K562 (cell line): Measurements from ENCODE around the gene PSMB8. TPM values are rescaled to one million over a fixed set of nuclear protein-coding genes. Genes with fewer than 3 reads are reported as not detected.

Experiments used
- EWSR1 ChIP-seq: fragments of 450-650 bp; IDR thresholded peaks from 2 replicates; pipeline ENCODE4 v1.6.1; 2018; ENCODE audit warnings: borderline replicate concordance, mild to moderate bottlenecking, low read depth, moderate library complexity; ENCODE audit not compliant: partially characterized antibody
- NKRF ChIP-seq: fragments of 450-650 bp; IDR thresholded peaks from 2 replicates; pipeline ENCODE4 v1.6.1; 2016; ENCODE audit warnings: borderline replicate concordance
- PHF8 ChIP-seq: fragments of 200-600 bp; sonication (generic); IDR thresholded peaks from 2 replicates; pipeline ENCODE4 v1.6.1; 2012; ENCODE audit warnings: mixed run types, mild to moderate bottlenecking, inconsistent platforms, low read length, moderate library complexity, borderline replicate concordance
- SAP30 ChIP-seq: fragments of 200-600 bp; sonication (generic); IDR thresholded peaks from 2 replicates; pipeline ENCODE4 v1.6.1; 2012; ENCODE audit warnings: borderline replicate concordance, low read depth, mild to moderate bottlenecking, moderate library complexity, low read length, control low read depth, inconsistent platforms; ENCODE audit not compliant: insufficient read depth, poor library complexity, severe bottlenecking
- TAF9B ChIP-seq: fragments of 450-650 bp; IDR thresholded peaks from 2 replicates; pipeline ENCODE4 v1.6.1; 2018; ENCODE audit warnings: mild to moderate bottlenecking; ENCODE audit not compliant: partially characterized antibody
- U2AF2 ChIP-seq: fragments of 200-400 bp; formaldehyde crosslinking; optimal IDR thresholded peaks from 2 replicates; pipeline ENCODE3; 2017; ENCODE audit warnings: low read depth, mild to moderate bottlenecking, low read length
- ZBTB7A ChIP-seq: IDR thresholded peaks from 2 replicates; pipeline ENCODE4 v1.6.1; 2011; ENCODE audit warnings: low read depth, mild to moderate bottlenecking, low read length, moderate library complexity, borderline replicate concordance; ENCODE audit not compliant: control insufficient read depth
- ZNF146 ChIP-seq: IDR thresholded peaks from one replicate; pipeline ENCODE4 v1.6.1; 2018; ENCODE audit warnings: missing compliant biosample characterization; ENCODE audit not compliant: unreplicated experiment
- polyA plus RNA-seq, 8 experiments: library from polyadenylated mRNA; depleted of rRNA in 4 of 8; stranded (reverse) in 5 of 8; unstranded in 3 of 8; fragments of >200 nt; fragmentation: Nextera tagmentation in 2 of 8; fragmentation: Illumina TruSeq in 1 of 8; extraction: Ambion mirVana in 2 of 8; extraction: Trizol in 1 of 8; gene quantifications; 2 replicates each; pipeline versions ENCODE4 v1.2.1 to v1.2.3, GENCODE V29; 2011 to 2014; ENCODE audit warnings: inconsistent platforms in 1 of 8, missing spikeins in 1 of 8
- total RNA-seq, 7 experiments: library from RNA; depleted of rRNA in 6 of 7; stranded (reverse); fragments of >200 nt in 6 of 7; fragmentation: Illumina TruSeq in 2 of 7; extraction: Trizol in 2 of 7; gene quantifications; 2 replicates each; pipeline versions ENCODE4 v1.2.1 to v1.2.3, GENCODE V29; 2011 to 2021; ENCODE audit warnings: low replicate concordance in 1 of 7
- TF ChIP-seq, protein P1 (sequence below): fragments of 450-650 bp; IDR thresholded peaks from 2 replicates; pipeline ENCODE4 v1.6.1; 2016; ENCODE audit warnings: antibody characterized with exemption
- TF ChIP-seq, protein P2 (sequence below): fragments of 200-600 bp; sonication (generic); IDR thresholded peaks from one replicate; pipeline ENCODE4 v1.6.1; 2012; ENCODE audit warnings: mild to moderate bottlenecking, low read depth, low read length, inconsistent platforms

The PSMB8 gene
- total and polyA plus RNA-seq, 9 of the 15 experiments (the other 6 are each of a cell fraction or from before 2014, with no cell fraction given) = 0.71 to 4.0 (median 2.4) TPM

- TF ChIP-seq, protein P1, sequence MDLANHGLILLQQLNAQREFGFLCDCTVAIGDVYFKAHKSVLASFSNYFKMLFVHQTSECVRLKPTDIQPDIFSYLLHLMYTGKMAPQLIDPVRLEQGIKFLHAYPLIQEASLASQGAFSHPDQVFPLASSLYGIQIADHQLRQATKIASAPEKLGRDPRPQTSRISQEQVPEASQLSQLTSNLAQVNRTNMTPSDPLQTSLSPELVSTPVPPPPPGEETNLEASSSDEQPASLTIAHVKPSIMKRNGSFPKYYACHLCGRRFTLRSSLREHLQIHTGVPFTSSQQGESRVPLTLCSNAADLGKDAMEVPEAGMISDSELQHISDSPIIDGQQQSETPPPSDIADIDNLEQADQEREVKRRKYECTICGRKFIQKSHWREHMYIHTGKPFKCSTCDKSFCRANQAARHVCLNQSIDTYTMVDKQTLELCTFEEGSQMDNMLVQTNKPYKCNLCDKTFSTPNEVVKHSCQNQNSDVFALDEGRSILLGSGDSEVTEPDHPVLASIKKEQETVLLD = peak; percentile 39; the same call in 1 of the 2 replicates
- TF ChIP-seq NKRF = peak; percentile 78; the same call in 1 of the 2 replicates
- peak; percentile 38; the same call in 1 of the 2 replicates for TF ChIP-seq ZBTB7A
- TF ChIP-seq SAP30 = peak; percentile 53
- no peak for TF ChIP-seq ZNF146 (CRISPR knock-in tag)
- TF ChIP-seq, protein P2, sequence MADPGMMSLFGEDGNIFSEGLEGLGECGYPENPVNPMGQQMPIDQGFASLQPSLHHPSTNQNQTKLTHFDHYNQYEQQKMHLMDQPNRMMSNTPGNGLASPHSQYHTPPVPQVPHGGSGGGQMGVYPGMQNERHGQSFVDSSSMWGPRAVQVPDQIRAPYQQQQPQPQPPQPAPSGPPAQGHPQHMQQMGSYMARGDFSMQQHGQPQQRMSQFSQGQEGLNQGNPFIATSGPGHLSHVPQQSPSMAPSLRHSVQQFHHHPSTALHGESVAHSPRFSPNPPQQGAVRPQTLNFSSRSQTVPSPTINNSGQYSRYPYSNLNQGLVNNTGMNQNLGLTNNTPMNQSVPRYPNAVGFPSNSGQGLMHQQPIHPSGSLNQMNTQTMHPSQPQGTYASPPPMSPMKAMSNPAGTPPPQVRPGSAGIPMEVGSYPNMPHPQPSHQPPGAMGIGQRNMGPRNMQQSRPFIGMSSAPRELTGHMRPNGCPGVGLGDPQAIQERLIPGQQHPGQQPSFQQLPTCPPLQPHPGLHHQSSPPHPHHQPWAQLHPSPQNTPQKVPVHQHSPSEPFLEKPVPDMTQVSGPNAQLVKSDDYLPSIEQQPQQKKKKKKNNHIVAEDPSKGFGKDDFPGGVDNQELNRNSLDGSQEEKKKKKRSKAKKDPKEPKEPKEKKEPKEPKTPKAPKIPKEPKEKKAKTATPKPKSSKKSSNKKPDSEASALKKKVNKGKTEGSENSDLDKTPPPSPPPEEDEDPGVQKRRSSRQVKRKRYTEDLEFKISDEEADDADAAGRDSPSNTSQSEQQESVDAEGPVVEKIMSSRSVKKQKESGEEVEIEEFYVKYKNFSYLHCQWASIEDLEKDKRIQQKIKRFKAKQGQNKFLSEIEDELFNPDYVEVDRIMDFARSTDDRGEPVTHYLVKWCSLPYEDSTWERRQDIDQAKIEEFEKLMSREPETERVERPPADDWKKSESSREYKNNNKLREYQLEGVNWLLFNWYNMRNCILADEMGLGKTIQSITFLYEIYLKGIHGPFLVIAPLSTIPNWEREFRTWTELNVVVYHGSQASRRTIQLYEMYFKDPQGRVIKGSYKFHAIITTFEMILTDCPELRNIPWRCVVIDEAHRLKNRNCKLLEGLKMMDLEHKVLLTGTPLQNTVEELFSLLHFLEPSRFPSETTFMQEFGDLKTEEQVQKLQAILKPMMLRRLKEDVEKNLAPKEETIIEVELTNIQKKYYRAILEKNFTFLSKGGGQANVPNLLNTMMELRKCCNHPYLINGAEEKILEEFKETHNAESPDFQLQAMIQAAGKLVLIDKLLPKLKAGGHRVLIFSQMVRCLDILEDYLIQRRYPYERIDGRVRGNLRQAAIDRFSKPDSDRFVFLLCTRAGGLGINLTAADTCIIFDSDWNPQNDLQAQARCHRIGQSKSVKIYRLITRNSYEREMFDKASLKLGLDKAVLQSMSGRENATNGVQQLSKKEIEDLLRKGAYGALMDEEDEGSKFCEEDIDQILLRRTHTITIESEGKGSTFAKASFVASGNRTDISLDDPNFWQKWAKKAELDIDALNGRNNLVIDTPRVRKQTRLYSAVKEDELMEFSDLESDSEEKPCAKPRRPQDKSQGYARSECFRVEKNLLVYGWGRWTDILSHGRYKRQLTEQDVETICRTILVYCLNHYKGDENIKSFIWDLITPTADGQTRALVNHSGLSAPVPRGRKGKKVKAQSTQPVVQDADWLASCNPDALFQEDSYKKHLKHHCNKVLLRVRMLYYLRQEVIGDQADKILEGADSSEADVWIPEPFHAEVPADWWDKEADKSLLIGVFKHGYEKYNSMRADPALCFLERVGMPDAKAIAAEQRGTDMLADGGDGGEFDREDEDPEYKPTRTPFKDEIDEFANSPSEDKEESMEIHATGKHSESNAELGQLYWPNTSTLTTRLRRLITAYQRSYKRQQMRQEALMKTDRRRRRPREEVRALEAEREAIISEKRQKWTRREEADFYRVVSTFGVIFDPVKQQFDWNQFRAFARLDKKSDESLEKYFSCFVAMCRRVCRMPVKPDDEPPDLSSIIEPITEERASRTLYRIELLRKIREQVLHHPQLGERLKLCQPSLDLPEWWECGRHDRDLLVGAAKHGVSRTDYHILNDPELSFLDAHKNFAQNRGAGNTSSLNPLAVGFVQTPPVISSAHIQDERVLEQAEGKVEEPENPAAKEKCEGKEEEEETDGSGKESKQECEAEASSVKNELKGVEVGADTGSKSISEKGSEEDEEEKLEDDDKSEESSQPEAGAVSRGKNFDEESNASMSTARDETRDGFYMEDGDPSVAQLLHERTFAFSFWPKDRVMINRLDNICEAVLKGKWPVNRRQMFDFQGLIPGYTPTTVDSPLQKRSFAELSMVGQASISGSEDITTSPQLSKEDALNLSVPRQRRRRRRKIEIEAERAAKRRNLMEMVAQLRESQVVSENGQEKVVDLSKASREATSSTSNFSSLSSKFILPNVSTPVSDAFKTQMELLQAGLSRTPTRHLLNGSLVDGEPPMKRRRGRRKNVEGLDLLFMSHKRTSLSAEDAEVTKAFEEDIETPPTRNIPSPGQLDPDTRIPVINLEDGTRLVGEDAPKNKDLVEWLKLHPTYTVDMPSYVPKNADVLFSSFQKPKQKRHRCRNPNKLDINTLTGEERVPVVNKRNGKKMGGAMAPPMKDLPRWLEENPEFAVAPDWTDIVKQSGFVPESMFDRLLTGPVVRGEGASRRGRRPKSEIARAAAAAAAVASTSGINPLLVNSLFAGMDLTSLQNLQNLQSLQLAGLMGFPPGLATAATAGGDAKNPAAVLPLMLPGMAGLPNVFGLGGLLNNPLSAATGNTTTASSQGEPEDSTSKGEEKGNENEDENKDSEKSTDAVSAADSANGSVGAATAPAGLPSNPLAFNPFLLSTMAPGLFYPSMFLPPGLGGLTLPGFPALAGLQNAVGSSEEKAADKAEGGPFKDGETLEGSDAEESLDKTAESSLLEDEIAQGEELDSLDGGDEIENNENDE = no peak
- TF ChIP-seq EWSR1 = no peak
- TF ChIP-seq U2AF2 = no peak
- peak; percentile 80; the same call in 1 of the 2 replicates for TF ChIP-seq PHF8
- TF ChIP-seq TAF9B = no peak
These were observed 9.9 kb upstream of the PSMB8 start, which contains the start of the genes PSMB9 and TAP1 (continued) for GRCh38 chr6:32853541-32854375.
